Hepatocyte (in vitro differentiated cells): ENCODE measurements around the gene NMUR2.

Experiments used
- EZH2 ChIP-seq: fragments of 200-600 bp; sonication (generic); IDR thresholded peaks from 2 replicates; pipeline ENCODE4 v1.6.1; 2016; ENCODE audit warnings: antibody characterized with exemption, mild to moderate bottlenecking, borderline replicate concordance
- TF ChIP-seq, protein P1 (sequence below): fragments of 200-600 bp; sonication (generic); IDR thresholded peaks from 2 replicates; pipeline ENCODE4 v1.5.1; 2016; ENCODE audit warnings: antibody characterized with exemption, mild to moderate bottlenecking; ENCODE audit not compliant: poor library complexity

DNA sequence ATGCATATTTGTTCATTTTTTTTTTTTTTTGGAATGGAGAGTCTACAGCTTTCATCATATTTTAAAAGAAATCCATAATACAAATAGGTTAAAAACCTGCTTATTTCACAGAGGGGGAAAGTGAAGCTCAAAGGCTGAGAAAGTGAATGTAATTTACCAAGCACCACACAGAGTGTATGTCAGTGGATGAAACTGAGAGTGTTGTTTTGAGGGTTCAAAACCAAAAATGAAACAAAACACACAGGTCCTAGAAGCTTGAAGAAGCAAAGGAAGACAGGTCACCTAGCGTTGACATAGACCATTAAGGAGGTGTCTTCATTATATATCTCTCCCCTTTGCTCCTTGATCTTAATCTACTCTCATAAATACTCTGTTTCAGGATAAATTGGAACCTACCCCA lies 7.5 kb downstream of the NMUR2 start:
- TF ChIP-seq, protein P1, sequence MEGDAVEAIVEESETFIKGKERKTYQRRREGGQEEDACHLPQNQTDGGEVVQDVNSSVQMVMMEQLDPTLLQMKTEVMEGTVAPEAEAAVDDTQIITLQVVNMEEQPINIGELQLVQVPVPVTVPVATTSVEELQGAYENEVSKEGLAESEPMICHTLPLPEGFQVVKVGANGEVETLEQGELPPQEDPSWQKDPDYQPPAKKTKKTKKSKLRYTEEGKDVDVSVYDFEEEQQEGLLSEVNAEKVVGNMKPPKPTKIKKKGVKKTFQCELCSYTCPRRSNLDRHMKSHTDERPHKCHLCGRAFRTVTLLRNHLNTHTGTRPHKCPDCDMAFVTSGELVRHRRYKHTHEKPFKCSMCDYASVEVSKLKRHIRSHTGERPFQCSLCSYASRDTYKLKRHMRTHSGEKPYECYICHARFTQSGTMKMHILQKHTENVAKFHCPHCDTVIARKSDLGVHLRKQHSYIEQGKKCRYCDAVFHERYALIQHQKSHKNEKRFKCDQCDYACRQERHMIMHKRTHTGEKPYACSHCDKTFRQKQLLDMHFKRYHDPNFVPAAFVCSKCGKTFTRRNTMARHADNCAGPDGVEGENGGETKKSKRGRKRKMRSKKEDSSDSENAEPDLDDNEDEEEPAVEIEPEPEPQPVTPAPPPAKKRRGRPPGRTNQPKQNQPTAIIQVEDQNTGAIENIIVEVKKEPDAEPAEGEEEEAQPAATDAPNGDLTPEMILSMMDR, result no peak
- no peak for TF ChIP-seq EZH2
